OCI-LY1 (cell line): ENCODE measurements around the gene MYBPC3.

Experiments
- EZH2 ChIP-seq: fragments of 200-600 bp; sonication (generic), shearing (Covaris generic); IDR thresholded peaks from 2 replicates; pipeline ENCODE4 v1.8.0; 2017; ENCODE audit warnings: borderline replicate concordance, mixed run types, mild to moderate bottlenecking, antibody characterized with exemption, low read length, moderate library complexity, mixed read lengths
- TF ChIP-seq, protein P1 (sequence below): fragments of 200-600 bp; sonication (generic), shearing (Covaris generic); IDR thresholded peaks from 2 replicates; pipeline ENCODE4 v1.5.1; 2017; ENCODE audit warnings: mild to moderate bottlenecking, antibody characterized with exemption, low read length, moderate library complexity, mixed read lengths

DNA sequence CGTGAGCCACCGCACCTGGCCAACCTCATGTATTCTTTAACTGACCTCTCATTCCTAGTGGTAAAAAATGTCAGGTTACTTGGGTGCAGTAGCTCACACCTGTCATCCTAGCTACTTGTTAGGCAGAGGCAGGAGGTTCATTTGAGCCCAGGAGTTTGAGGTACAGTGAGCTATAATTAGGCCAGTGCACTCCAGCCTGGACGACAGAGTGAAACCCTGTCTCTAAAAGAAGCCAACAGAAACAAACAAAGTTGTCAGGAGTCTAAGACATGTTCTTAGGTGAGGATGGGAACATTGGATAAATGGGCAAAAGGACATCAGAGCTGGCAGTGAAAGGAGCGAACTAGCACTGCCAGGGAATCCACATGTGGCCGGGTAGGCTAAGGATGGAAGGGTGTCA, 64.4 kb downstream of the MYBPC3 start:
- TF ChIP-seq, protein P1, sequence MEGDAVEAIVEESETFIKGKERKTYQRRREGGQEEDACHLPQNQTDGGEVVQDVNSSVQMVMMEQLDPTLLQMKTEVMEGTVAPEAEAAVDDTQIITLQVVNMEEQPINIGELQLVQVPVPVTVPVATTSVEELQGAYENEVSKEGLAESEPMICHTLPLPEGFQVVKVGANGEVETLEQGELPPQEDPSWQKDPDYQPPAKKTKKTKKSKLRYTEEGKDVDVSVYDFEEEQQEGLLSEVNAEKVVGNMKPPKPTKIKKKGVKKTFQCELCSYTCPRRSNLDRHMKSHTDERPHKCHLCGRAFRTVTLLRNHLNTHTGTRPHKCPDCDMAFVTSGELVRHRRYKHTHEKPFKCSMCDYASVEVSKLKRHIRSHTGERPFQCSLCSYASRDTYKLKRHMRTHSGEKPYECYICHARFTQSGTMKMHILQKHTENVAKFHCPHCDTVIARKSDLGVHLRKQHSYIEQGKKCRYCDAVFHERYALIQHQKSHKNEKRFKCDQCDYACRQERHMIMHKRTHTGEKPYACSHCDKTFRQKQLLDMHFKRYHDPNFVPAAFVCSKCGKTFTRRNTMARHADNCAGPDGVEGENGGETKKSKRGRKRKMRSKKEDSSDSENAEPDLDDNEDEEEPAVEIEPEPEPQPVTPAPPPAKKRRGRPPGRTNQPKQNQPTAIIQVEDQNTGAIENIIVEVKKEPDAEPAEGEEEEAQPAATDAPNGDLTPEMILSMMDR: no peak
- TF ChIP-seq EZH2: no peak
